Measurements from ENCODE around the gene ASGR2. TPM values are rescaled to one million over a fixed set of nuclear protein-coding genes. Genes with fewer than 3 reads are reported as not detected.
"Not testable (repeated sequence)": the region's sequence is repeated elsewhere in the genome, so short reads cannot be mapped to it uniquely, and the experiment has no call there.

ASGR2 gene
- polyA plus RNA-seq, 1 of the 3 experiments (the other 2 are of a cell fraction), result not detected

DNA sequence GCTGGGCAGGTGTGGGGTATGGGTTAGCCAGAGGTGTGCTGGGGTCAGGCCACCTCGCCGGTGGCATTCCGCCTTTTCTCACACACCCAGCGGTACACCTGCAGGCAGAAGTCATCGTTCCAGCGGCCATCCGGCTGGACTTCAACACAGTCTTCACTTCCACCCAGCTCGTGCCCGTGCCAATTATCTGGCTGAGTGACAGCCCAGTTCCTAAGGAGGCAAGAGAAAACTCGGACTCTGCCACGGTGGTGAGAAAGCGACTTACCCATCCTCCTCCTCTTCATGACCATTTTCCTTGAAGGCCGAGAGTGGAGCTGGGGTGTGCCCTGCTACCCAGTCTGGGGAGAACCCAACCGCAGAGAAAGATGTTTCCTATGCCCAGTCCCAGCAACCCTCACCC lies 13.1 kb downstream of the ASGR2 start:
- no peaks in the 10 kb centered on the region for H4K20me1 ChIP-seq (ENCODE audit: insufficient read depth)
- no peaks in the 10 kb centered on the region for H3K9me2 ChIP-seq
- no peak for DNase-seq
- peaks cover 80% of the 10 kb centered on the region for H3K27me3 ChIP-seq (ENCODE audit: insufficient read depth)
- H3K4me3 ChIP-seq (ENCODE audit: low read depth in 2 of 2, low read length in 1 of 2), result no peak overlapping the region
- H3F3A ChIP-seq (replicated peaks; ENCODE audit: insufficient read depth), result peaks cover 4% of the 10 kb centered on the region
- no peak overlapping the region for H3K9ac ChIP-seq
- H3K4me2 ChIP-seq, result no peak overlapping the region
- no peaks in the 10 kb centered on the region for H3K9me3 ChIP-seq
- H3K36me3 ChIP-seq (replicated peaks in 1 of 2; ENCODE audit: control insufficient read depth in 1 of 2, insufficient read depth in 2 of 2, low read length in 1 of 2), result no peaks in the 10 kb centered on the region
- ChIA-PET POLR2A (no interaction called here), CTCF (interaction anchor here (0.8 to 3.0 kb wide), 5 partner anchors 11 to 80 kb away, joined by 3 to 16 read pairs (median 3); partner anchors contain the start of gene SLC16A11)
- no peak for TF ChIP-seq GABPA (IDR thresholded peaks at IDR 0.05; ENCODE audit: low read depth)
- TF ChIP-seq TAF1 (IDR thresholded peaks at IDR 0.05; ENCODE audit: borderline replicate concordance, low read depth, low read length), result no peak
- no peak for TF ChIP-seq ELF1 (IDR thresholded peaks at IDR 0.05)
- TF ChIP-seq, protein P1, sequence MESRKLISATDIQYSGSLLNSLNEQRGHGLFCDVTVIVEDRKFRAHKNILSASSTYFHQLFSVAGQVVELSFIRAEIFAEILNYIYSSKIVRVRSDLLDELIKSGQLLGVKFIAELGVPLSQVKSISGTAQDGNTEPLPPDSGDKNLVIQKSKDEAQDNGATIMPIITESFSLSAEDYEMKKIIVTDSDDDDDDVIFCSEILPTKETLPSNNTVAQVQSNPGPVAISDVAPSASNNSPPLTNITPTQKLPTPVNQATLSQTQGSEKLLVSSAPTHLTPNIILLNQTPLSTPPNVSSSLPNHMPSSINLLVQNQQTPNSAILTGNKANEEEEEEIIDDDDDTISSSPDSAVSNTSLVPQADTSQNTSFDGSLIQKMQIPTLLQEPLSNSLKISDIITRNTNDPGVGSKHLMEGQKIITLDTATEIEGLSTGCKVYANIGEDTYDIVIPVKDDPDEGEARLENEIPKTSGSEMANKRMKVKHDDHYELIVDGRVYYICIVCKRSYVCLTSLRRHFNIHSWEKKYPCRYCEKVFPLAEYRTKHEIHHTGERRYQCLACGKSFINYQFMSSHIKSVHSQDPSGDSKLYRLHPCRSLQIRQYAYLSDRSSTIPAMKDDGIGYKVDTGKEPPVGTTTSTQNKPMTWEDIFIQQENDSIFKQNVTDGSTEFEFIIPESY (IDR thresholded peaks at IDR 0.05; ENCODE audit: borderline replicate concordance, low read depth), result no peak
- TF ChIP-seq POLR2AphosphoS5 (IDR thresholded peaks at IDR 0.05; ENCODE audit: low read depth, low read length), result no peak
- TF ChIP-seq YY1 (IDR thresholded peaks at IDR 0.05; ENCODE audit: low read depth), result no peak
- no peak for TF ChIP-seq MEF2A (IDR thresholded peaks at IDR 0.05; ENCODE audit: borderline replicate concordance, low read depth)
- TF ChIP-seq TCF12 (IDR thresholded peaks at IDR 0.05), result no peak
- no peak for TF ChIP-seq NRF1 (IDR thresholded peaks at IDR 0.05; ENCODE audit: low read depth, low read length)
- TF ChIP-seq, protein P2, sequence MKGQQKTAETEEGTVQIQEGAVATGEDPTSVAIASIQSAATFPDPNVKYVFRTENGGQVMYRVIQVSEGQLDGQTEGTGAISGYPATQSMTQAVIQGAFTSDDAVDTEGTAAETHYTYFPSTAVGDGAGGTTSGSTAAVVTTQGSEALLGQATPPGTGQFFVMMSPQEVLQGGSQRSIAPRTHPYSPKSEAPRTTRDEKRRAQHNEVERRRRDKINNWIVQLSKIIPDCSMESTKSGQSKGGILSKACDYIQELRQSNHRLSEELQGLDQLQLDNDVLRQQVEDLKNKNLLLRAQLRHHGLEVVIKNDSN (IDR thresholded peaks at IDR 0.05; ENCODE audit: borderline replicate concordance, low read depth), result no peak
- no peak for TF ChIP-seq FOSL2 (IDR thresholded peaks at IDR 0.05; ENCODE audit: borderline replicate concordance, low read depth)
- no peak for TF ChIP-seq CHD2 (IDR thresholded peaks at IDR 0.05; ENCODE audit: low read length, partially characterized antibody)
- no peak for TF ChIP-seq FOXM1 (IDR thresholded peaks at IDR 0.05; ENCODE audit: low read depth)
- no peak for TF ChIP-seq RFX5 (IDR thresholded peaks at IDR 0.05; ENCODE audit: low read length)
- no peak for TF ChIP-seq EZH2phosphoT487 (IDR thresholded peaks at IDR 0.05; ENCODE audit: borderline replicate concordance, low read depth)
- TF ChIP-seq, protein P3, sequence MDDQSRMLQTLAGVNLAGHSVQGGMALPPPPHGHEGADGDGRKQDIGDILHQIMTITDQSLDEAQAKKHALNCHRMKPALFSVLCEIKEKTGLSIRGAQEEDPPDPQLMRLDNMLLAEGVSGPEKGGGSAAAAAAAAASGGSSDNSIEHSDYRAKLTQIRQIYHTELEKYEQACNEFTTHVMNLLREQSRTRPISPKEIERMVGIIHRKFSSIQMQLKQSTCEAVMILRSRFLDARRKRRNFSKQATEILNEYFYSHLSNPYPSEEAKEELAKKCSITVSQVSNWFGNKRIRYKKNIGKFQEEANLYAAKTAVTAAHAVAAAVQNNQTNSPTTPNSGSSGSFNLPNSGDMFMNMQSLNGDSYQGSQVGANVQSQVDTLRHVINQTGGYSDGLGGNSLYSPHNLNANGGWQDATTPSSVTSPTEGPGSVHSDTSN (IDR thresholded peaks at IDR 0.05), result no peak
- TF ChIP-seq, protein P4, sequence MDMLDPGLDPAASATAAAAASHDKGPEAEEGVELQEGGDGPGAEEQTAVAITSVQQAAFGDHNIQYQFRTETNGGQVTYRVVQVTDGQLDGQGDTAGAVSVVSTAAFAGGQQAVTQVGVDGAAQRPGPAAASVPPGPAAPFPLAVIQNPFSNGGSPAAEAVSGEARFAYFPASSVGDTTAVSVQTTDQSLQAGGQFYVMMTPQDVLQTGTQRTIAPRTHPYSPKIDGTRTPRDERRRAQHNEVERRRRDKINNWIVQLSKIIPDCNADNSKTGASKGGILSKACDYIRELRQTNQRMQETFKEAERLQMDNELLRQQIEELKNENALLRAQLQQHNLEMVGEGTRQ (IDR thresholded peaks at IDR 0.05; ENCODE audit: borderline replicate concordance, low read depth, low read length), result no peak
- TF ChIP-seq MXI1 (IDR thresholded peaks at IDR 0.05; ENCODE audit: low read depth, low read length), result no peak
- TF ChIP-seq, protein P5, sequence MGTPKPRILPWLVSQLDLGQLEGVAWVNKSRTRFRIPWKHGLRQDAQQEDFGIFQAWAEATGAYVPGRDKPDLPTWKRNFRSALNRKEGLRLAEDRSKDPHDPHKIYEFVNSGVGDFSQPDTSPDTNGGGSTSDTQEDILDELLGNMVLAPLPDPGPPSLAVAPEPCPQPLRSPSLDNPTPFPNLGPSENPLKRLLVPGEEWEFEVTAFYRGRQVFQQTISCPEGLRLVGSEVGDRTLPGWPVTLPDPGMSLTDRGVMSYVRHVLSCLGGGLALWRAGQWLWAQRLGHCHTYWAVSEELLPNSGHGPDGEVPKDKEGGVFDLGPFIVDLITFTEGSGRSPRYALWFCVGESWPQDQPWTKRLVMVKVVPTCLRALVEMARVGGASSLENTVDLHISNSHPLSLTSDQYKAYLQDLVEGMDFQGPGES (IDR thresholded peaks at IDR 0.05; ENCODE audit: low read depth, low read length), result no peak
- no peak for TF ChIP-seq JUND (IDR thresholded peaks at IDR 0.05)
- 37% methylated on average over 14 of the region's 14 CpGs for whole genome bisulfite sequencing (ENCODE audit: low lambda C conversion rate)
- H3K4me1 ChIP-seq (ENCODE audit: control insufficient read depth in 1 of 2, insufficient read depth in 2 of 2, low read depth in 1 of 2, low read length in 1 of 2), result no peaks in the 10 kb centered on the region
- no peak overlapping the region for H2AFZ ChIP-seq (ENCODE audit: low read depth)
- no peak overlapping the region for H3K27ac ChIP-seq (ENCODE audit: low read depth in 2 of 2, low read length in 1 of 2)
- no peaks in the 10 kb centered on the region for H3K79me2 ChIP-seq (ENCODE audit: insufficient read depth)

DNA sequence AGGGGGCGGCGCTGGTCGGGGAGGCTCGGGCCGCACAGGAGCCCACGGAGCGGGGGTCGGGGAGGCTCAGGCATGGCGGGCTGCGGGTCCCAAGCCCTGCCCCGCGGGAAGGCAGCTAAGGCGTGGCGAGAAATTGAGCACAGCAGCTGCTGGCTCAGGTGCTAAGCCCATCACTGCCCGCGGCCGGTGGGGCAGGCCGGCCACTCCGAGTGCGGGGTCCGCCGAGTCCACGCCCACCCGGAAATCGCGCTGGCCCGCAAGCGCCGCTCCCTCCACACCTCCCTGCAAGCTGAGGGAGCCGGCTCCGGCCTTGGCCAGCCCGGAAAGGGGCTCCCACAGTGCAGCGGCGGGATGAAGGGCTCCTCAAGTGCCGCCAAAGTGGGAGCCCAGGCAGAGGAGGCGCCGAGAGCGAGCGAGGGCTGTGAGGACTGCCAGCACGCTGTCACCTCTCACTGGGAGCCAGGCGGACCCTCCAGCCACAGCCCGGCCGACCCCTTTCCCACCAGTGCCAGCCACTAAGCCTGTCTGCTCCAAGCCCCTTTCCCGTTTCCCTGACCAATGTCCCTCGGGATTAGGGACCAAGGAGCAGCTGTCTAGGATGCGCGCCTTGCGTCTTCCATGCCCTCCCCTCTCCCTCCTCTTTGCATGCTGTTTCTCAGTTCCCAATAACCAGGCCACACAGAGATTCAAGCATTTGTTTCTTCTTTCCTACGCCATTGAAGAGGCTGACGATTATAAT lies 13.8 kb downstream of the ASGR2 start:
- H3K9me2 ChIP-seq; POLR2A ChIA-PET; H3K4me1 ChIP-seq (ENCODE audit: control insufficient read depth in 1 of 2, insufficient read depth in 2 of 2, low read depth in 1 of 2, low read length in 1 of 2); H2AFZ ChIP-seq (ENCODE audit: low read depth); H3K36me3 ChIP-seq (replicated peaks in 1 of 2; ENCODE audit: control insufficient read depth in 1 of 2, insufficient read depth in 2 of 2, low read length in 1 of 2); H3F3A ChIP-seq (replicated peaks; ENCODE audit: insufficient read depth); H3K27ac ChIP-seq (ENCODE audit: low read depth in 2 of 2, low read length in 1 of 2); H3K9ac ChIP-seq; H3K4me3 ChIP-seq (ENCODE audit: low read depth in 2 of 2, low read length in 1 of 2); H4K20me1 ChIP-seq (ENCODE audit: insufficient read depth); DNase-seq; H3K4me2 ChIP-seq; H3K79me2 ChIP-seq (ENCODE audit: insufficient read depth); H3K9me3 ChIP-seq: not testable (repeated sequence)
- WGBS (ENCODE audit: low lambda C conversion rate), result 28% methylated on average over 25 of the region's 50 CpGs
- CTCF ChIA-PET, result interaction anchor here (1.2 to 3.0 kb wide), 4 partner anchors 10 to 79 kb away, joined by 3 to 16 read pairs (median 4); partner anchors contain the start of gene SLC16A11
- H3K27me3 ChIP-seq (ENCODE audit: insufficient read depth), result peaks cover 77% of the 10 kb centered on the region

Measured in SK-N-SH (cell line).